HAP-1 (cell line): ENCODE results near the gene DCLK3.

Experiments
- DNase-seq, 2 experiments: peaks; one replicate each; pipeline ENCODE4 v3.0.0-alpha.2; 2016 to 2020; ENCODE audit warnings: low spot score in 2 of 2
- H3K27me3 ChIP-seq: fragments of 250-450 bp; sonication (Bioruptor Pico); 2 replicates; pipeline ENCODE4 v1.5.1; 2020; ENCODE audit warnings: low read depth, mild to moderate bottlenecking, moderate library complexity
- H3K36me3 ChIP-seq: fragments of 250-450 bp; sonication (Bioruptor Pico); replicated peaks from 2 replicates; pipeline ENCODE4 v1.5.1; 2020; ENCODE audit warnings: mild to moderate bottlenecking
- H3K4me1 ChIP-seq: fragments of 250-450 bp; sonication (Bioruptor Pico); 2 replicates; pipeline ENCODE4 v1.5.1; 2020; ENCODE audit warnings: mild to moderate bottlenecking
- H3K4me3 ChIP-seq: fragments of 250-450 bp; sonication (Bioruptor Pico); 2 replicates; pipeline ENCODE4 v1.5.1; 2020; ENCODE audit warnings: mild to moderate bottlenecking, moderate library complexity
- H3K9me3 ChIP-seq: fragments of 250-450 bp; sonication (Bioruptor Pico); 2 replicates; pipeline ENCODE4 v1.5.1; 2020; ENCODE audit warnings: mild to moderate bottlenecking, moderate library complexity
- in situ Hi-C: fragments of 300-500 bp; cut with MboI; formaldehyde crosslinking; loops from 3 replicates; pipeline ENCODE4 v1.14.3; 2020; ENCODE audit warnings: low sequenced_read_pairs, inconsistent platforms, mixed read lengths

The DCLK3 gene, protein sequence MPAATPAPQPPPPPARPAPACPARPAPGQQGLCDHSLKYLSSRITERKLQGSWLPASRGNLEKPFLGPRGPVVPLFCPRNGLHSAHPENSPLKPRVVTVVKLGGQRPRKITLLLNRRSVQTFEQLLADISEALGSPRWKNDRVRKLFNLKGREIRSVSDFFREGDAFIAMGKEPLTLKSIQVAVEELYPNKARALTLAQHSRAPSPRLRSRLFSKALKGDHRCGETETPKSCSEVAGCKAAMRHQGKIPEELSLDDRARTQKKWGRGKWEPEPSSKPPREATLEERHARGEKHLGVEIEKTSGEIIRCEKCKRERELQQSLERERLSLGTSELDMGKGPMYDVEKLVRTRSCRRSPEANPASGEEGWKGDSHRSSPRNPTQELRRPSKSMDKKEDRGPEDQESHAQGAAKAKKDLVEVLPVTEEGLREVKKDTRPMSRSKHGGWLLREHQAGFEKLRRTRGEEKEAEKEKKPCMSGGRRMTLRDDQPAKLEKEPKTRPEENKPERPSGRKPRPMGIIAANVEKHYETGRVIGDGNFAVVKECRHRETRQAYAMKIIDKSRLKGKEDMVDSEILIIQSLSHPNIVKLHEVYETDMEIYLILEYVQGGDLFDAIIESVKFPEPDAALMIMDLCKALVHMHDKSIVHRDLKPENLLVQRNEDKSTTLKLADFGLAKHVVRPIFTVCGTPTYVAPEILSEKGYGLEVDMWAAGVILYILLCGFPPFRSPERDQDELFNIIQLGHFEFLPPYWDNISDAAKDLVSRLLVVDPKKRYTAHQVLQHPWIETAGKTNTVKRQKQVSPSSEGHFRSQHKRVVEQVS

DNA sequence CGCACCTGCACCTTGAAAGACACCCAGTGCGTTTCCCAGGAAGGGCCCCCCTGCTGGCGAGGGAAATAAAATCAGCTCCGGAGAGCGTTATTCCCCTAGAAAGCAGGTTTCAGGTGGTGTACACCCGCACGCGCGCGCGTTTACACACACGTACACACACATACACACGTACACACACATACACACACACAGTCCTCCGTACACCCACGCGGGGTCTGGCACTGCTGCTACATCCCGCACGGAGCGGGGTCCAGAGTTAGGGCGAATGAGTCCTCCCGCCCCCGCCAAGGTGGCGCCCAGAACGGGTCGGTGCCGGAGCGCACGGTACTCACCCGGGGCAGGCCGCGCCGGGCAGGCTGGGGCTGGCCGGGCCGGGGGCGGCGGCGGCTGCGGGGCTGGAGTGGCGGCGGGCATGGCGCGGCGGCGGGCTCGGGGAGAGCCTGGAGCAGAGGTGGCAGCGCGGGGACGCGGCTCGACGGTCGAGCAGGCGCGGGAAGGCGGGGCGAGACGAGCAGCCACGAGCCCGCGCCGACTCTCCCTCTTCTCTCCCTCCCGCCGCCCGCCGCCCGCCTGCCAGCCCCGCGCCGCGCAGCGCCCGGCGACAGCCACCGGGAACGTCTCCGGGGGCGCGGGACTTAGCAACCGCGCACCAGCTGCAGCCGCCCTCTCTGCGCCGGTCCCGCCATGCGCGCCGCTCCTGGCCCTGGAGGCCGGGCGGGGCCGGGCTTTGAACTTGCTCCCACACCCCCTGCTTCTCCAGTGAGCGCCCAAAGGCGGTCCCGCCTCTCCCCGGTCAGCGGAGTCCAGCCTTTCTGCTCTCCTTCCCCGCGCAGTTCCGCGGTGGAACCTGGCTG lies at the start of gene DCLK3:
Gene DCLK3 (minus strand): TSS at position 704 of the 854 bp plus-strand sequence. CDS start 290 bp downstream, at position 414.
- no peaks in the 10 kb centered on the region for H3K9me3 ChIP-seq
- H3K27me3 ChIP-seq, result peaks cover 27% of the 10 kb centered on the region
- in situ Hi-C loops, result no loop called here
- DNase-seq, result peak in 1 of 2 experiments; percentile 21
- no peaks in the 10 kb centered on the region for H3K4me1 ChIP-seq
- H3K36me3 ChIP-seq, result no peaks in the 10 kb centered on the region
- H3K4me3 ChIP-seq, result no peak within 1 kb of the TSS

DNA sequence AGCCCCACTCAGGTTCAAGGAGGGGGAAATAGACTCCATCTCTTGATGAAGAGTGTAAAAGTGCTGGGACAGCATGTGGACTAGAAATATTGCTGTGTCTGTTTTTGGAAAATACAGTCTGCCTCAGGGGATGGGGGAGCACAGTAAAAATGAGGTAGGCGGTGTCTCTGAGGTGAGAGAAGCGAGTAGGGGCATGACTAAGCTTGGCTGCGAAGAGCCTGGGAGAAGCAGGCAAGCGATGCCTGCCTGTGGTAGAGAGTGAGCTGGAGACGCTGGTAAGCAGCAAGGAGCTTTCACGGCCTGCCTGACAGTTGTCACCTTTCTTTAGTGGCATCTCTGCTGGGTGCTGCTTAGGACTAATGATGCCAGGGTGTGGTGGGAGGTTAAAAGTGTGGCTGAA lies 49.0 kb upstream of the DCLK3 start:
- Histone ChIP-seq H3K4me3 (no peak overlapping the region), H3K9me3 (no peaks in the 10 kb centered on the region), H3K4me1 (no peaks in the 10 kb centered on the region), H3K36me3 (no peaks in the 10 kb centered on the region), H3K27me3 (no peaks in the 10 kb centered on the region; the same call in 1 of the 2 replicates)
- no peak for DNase-seq
- in situ Hi-C loops, result no loop called here

DNA sequence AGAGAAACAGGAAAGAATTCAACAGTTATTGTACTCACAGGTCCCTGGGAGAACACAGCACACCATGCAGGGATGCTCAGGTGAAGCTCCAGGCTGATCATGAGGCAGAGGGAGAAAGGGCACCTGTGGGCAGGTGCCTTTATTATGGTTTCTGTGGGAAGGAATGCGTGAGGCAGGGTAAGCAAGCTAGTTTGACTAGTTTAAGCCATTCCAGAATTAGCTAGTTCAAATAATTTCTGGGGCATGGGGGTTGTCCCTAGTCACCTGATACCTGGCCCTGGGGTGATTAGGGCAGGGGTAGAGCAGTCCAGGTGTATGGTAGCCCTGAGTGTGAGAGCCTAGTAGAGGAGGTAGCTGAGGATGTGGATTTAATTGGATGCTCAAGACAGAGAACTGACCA lies 47.9 kb upstream of the DCLK3 start:
- Histone ChIP-seq H3K4me3 (no peak overlapping the region), H3K4me1 (no peaks in the 10 kb centered on the region), H3K36me3 (no peaks in the 10 kb centered on the region), H3K9me3 (no peaks in the 10 kb centered on the region), H3K27me3 (no peaks in the 10 kb centered on the region; the same call in 1 of the 2 replicates)
- DNase-seq, result no peak
- in situ Hi-C loops, result no loop called here

DNA sequence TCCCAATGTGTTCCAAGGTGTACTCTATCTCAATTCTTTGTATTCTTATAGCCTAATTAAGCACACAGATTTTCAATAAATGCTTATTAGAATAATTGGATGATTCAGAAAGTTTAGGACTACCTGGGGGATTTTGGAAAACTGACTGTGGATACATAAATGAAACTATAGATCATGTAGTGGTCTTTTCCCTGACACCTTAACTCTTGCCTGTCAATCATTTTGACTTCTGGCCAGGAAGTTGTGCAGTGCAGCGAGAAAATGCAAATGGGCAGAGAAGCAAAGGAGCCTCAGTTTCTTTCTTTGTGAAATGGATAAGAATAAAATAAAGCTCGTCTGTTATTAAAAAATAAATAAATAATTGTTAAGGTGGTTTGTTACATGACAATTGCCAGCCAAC lies 47.4 kb upstream of the DCLK3 start:
- Histone ChIP-seq H3K9me3 (no peaks in the 10 kb centered on the region), H3K27me3 (no peaks in the 10 kb centered on the region; the same call in 1 of the 2 replicates), H3K36me3 (no peaks in the 10 kb centered on the region), H3K4me3 (no peak overlapping the region), H3K4me1 (no peaks in the 10 kb centered on the region)
- no peak for DNase-seq
- in situ Hi-C loops, result no loop called here

DNA sequence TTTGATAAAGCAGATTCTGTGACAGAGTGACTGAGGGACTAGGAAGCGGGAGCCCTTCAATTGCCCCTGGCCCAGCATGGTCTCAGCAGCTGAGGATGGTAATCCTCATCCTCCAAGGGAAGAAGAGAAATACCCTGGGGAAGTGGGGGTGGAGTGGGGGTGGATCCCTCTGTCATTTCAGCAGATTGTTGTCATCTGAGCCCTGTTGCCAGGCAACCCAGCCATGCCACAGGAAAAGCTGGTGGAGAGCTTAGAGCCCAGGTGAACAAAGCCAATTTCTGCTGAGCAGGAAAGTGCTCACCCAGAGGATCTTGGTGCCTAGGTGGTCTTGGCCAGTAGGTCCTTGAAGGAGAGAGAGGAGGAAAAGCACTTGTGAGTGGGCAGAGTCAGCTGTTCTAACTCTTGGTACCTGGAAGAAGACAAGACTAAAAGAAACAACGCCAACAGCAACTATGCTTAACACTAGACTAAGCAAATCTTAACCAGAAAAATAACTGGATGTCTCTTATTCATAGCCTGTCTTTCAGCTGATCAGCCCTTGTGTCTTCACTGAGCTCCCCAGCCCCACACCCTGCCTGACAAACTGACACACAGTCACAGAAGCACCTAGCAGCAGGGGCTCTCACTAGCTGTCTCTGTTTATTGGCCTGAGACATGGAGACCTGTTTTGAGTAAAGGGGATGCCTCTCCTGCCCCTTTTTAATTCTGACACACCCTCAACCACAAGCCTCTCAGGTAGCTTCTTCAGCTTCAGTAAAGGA lies 40.1 kb upstream of the DCLK3 start:
- H3K4me3 ChIP-seq, result no peak overlapping the region
- no peak for DNase-seq
- in situ Hi-C loops, result no loop called here

DNA sequence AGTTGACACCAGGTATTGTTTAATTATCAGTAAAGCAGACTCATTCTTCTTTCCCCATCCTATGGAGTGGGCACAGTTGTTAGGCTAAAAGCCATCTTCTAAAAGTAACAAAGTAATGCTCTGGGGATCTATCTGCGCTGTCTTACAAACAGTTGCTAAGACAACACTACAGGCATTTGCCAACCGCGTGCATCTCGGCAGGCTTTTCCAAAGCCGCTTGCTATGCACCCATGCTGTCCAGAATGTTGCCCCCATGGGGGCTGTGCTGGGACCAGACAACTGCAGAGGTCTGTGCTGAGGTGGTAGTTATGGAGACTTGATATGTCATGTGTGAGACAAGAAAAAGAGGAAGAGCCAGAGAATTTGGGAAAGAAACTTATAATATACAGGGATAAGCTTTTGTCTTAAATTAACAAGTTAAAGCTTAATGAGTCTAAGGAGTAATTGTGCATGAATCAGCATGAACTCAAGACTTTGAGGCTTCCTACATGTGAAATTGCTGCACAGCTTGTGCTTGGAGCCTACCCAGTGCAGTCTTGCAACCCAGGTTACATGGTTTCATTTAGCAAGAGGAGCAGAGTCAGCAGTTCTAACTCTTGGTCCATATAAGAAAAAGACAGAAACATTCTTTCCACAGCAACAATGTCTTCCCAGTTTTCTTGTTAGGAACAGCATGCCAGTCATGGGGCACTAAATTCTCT lies 38.9 kb upstream of the DCLK3 start:
- Histone ChIP-seq H3K36me3 (no peaks in the 10 kb centered on the region), H3K9me3 (no peaks in the 10 kb centered on the region), H3K4me1 (no peaks in the 10 kb centered on the region), H3K4me3 (no peak overlapping the region), H3K27me3 (no peaks in the 10 kb centered on the region)
- no peak for DNase-seq
- in situ Hi-C loops, result no loop called here

More for the DNA sequence above, 40.1 kb upstream of the DCLK3 start:
- Histone ChIP-seq H3K4me1 (no peaks in the 10 kb centered on the region), H3K9me3 (no peaks in the 10 kb centered on the region), H3K36me3 (no peaks in the 10 kb centered on the region), H3K27me3 (no peaks in the 10 kb centered on the region)

DNA sequence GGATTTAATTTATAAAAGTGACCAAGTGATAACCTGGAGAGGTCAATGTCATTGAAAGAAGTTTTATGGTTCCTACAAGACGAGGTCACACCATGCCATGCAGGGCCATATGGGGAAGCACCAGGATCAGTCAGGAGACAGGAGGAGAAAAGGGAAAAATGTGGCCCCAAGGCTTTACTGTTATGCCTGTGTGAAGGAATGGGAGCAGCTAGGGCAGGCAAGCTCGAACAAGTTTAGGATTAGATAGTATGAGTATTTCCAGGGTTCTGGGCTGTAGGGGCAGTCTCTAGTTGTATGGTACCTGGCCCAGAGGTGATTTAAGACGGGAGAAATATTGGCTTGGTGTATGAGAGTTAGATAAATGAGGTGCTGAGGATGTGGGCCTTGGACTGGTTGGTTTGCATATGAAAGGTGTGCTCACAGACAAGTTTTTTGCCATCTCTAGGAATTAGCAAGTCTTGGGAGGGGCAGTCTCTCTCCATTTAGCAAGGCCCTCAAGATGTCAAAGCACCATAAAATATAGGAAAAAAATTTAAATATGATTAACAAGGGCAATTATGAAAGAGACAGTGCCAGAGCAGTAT lies 36.3 kb upstream of the DCLK3 start:
- in situ Hi-C loops, result no loop called here
- Histone ChIP-seq H3K4me3 (no peak overlapping the region), H3K27me3 (no peaks in the 10 kb centered on the region), H3K4me1 (no peaks in the 10 kb centered on the region), H3K36me3 (no peaks in the 10 kb centered on the region), H3K9me3 (no peaks in the 10 kb centered on the region)
- no peak for DNase-seq

DNA sequence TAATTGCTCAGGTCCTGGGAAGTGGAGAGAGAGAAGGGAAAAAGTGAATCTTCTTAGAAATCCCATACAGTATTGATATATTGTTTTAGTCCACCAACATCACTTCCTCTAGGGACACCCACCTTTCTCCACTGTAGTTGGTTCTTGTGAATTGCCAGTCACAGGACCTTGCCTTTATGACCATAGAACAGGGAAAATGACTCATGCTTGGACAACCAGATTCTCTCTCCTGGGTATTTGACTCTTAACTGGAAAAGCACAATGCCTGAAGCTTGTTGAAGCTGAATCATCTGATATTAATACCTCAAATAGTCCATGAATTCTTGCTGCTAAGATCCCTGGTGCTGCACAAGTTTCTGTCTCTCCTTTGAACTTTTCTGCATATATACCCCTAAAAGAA lies 32.5 kb upstream of the DCLK3 start:
- in situ Hi-C loops, result no loop called here
- H3K4me3 ChIP-seq, result no peak overlapping the region
- H3K9me3 ChIP-seq, result no peaks in the 10 kb centered on the region
- no peaks in the 10 kb centered on the region for H3K27me3 ChIP-seq
- DNase-seq, result no peak
- H3K36me3 ChIP-seq, result no peaks in the 10 kb centered on the region
- no peaks in the 10 kb centered on the region for H3K4me1 ChIP-seq

DNA sequence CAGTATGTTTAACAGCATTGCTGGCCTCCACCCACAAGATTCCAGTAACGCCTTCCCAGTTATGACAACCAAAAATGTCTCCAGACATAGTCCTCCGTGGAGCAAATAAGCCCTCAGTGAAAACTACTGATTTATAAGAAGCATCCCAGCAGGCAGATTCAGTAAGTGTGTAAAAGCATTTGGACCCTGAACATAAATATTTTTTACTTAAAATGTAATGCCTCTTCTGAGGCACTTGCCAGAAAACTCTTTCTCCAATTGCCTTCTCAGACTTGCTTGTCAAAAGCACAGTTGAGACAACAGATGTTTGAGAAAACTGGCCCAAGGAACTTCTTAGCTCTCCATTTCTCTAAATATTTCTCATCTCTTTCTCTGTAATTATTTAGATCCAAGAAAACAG lies 31.8 kb upstream of the DCLK3 start:
- Histone ChIP-seq H3K9me3 (no peaks in the 10 kb centered on the region), H3K27me3 (no peaks in the 10 kb centered on the region), H3K36me3 (no peaks in the 10 kb centered on the region), H3K4me1 (no peaks in the 10 kb centered on the region), H3K4me3 (no peak overlapping the region)
- no peak for DNase-seq
- in situ Hi-C loops, result no loop called here

DNA sequence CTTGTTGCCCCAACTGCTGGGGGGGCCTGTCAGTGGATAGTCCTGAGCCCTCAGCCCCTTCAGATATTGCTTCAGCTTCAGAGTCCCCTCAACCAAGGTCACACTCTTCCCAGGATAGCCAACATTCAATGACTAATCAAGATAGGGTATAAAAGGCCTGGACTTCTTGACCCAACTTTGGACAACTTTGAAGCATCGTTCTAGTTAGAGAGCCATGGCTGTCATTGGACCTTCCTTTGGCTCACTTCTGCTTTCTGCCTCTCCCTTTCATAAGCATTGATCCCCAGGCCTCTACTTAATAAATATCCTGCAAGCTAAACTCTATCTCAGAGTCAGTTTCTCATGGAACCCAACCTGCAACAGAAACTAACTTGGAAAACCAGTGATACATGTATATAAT lies 31.3 kb upstream of the DCLK3 start:
- no peaks in the 10 kb centered on the region for H3K36me3 ChIP-seq
- DNase-seq, result no peak
- no peaks in the 10 kb centered on the region for H3K27me3 ChIP-seq
- H3K4me1 ChIP-seq, result no peaks in the 10 kb centered on the region
- no peaks in the 10 kb centered on the region for H3K9me3 ChIP-seq
- in situ Hi-C loops, result no loop called here
- no peak overlapping the region for H3K4me3 ChIP-seq

DNA sequence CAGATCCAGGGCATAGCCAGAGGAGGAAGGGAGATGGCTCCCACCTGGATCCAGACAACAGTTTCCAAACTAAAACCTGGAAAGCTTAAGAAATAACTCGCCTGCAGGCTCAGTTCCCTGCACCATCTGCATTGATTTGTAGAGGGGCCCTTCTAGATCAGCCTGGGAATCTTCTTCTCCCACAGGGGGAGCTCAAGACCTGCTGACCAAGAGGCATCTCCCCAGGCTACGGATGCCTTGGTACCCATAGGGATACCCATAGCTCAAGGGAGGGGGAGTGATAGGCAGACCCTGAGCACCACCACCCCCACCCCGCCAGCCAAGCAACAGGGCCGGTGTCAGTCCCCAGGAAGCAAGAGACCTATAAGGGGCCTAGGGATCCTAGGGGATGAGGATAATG lies 28.0 kb upstream of the DCLK3 start:
- H3K36me3 ChIP-seq, result no peaks in the 10 kb centered on the region
- in situ Hi-C loops, result no loop called here
- no peaks in the 10 kb centered on the region for H3K4me1 ChIP-seq
- H3K9me3 ChIP-seq, result no peaks in the 10 kb centered on the region
- no peaks in the 10 kb centered on the region for H3K27me3 ChIP-seq
- H3K4me3 ChIP-seq, result no peak overlapping the region
- DNase-seq, result peak in 1 of 2 experiments; percentile 30

DNA sequence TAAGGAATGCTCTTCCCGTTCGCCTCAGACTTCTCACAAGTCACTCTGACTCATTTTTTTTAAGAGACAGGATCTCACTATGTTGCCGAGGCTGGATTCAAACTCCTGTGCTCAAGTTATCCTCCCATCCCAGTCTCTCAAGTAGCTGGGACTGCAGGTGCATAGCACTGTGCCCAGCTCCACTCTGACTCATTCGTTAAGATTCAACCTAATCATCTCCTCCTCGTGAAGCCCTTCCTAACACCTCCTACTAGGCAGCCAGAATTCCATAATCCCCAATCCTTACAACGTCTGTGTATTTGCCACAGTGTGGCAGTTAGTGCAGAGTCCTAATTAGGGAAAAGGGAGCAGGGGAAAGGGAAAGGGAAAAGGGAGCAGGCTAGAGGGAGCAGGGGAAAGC lies 26.4 kb upstream of the DCLK3 start:
- Histone ChIP-seq H3K4me1 (no peaks in the 10 kb centered on the region), H3K27me3 (no peaks in the 10 kb centered on the region), H3K36me3 (no peaks in the 10 kb centered on the region), H3K4me3 (no peak overlapping the region), H3K9me3 (no peaks in the 10 kb centered on the region)
- in situ Hi-C loops, result no loop called here
- no peak for DNase-seq
